ENCODE results near the gene CD38. TPM values are rescaled to one million over a fixed set of nuclear protein-coding genes. Genes with fewer than 3 reads are reported as not detected.

CD38 gene
- total RNA-seq, 1 donor from 2014 or later: 0.64 TPM

- peaks cover 2% of the 10 kb centered on the region for H3K27me3 Mint-ChIP-seq (ENCODE audit: insufficient read depth, low read depth)
- H3K9me3 ChIP-seq (ENCODE audit: low read depth): no peaks in the 10 kb centered on the region
- no peaks in the 10 kb centered on the region for H4K20me1 ChIP-seq (ENCODE audit: low read depth)
- no peak overlapping the region for H3K27ac Mint-ChIP-seq
- H3K27ac ChIP-seq: no peak overlapping the region
- H3K4me1 ChIP-seq: no peaks in the 10 kb centered on the region
- DNase-seq (ENCODE audit: low spot score): no peak
- no peaks in the 10 kb centered on the region for H3K4me1 Mint-ChIP-seq
- H3F3A ChIP-seq (ENCODE audit: low read depth): no peaks in the 10 kb centered on the region
- no peak overlapping the region for H3K4me2 ChIP-seq
- no peaks in the 10 kb centered on the region for H3K79me2 ChIP-seq (ENCODE audit: low read depth)
- H3K4me3 ChIP-seq: no peak overlapping the region
- no peak overlapping the region for H3K9ac ChIP-seq
- no peak overlapping the region for H3K4me3 Mint-ChIP-seq
- H3K9me3 Mint-ChIP-seq: no peaks in the 10 kb centered on the region
- no peaks in the 10 kb centered on the region for H3K27me3 ChIP-seq
- no peak overlapping the region for H2AFZ ChIP-seq (replicated peaks)
- no peaks in the 10 kb centered on the region for H3K36me3 Mint-ChIP-seq
- TF ChIP-seq EZH2phosphoT487 (IDR thresholded peaks at IDR 0.05): no peak
- TF ChIP-seq EZH2 (IDR thresholded peaks at IDR 0.05): no peak
- TF ChIP-seq, protein P1, sequence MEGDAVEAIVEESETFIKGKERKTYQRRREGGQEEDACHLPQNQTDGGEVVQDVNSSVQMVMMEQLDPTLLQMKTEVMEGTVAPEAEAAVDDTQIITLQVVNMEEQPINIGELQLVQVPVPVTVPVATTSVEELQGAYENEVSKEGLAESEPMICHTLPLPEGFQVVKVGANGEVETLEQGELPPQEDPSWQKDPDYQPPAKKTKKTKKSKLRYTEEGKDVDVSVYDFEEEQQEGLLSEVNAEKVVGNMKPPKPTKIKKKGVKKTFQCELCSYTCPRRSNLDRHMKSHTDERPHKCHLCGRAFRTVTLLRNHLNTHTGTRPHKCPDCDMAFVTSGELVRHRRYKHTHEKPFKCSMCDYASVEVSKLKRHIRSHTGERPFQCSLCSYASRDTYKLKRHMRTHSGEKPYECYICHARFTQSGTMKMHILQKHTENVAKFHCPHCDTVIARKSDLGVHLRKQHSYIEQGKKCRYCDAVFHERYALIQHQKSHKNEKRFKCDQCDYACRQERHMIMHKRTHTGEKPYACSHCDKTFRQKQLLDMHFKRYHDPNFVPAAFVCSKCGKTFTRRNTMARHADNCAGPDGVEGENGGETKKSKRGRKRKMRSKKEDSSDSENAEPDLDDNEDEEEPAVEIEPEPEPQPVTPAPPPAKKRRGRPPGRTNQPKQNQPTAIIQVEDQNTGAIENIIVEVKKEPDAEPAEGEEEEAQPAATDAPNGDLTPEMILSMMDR (IDR thresholded peaks at IDR 0.05): no peak
- no peaks in the 10 kb centered on the region for H3K36me3 ChIP-seq
Observed at GRCh38 chr4:15870079-15870478, 92.0 kb downstream of the CD38 start.

DNA sequence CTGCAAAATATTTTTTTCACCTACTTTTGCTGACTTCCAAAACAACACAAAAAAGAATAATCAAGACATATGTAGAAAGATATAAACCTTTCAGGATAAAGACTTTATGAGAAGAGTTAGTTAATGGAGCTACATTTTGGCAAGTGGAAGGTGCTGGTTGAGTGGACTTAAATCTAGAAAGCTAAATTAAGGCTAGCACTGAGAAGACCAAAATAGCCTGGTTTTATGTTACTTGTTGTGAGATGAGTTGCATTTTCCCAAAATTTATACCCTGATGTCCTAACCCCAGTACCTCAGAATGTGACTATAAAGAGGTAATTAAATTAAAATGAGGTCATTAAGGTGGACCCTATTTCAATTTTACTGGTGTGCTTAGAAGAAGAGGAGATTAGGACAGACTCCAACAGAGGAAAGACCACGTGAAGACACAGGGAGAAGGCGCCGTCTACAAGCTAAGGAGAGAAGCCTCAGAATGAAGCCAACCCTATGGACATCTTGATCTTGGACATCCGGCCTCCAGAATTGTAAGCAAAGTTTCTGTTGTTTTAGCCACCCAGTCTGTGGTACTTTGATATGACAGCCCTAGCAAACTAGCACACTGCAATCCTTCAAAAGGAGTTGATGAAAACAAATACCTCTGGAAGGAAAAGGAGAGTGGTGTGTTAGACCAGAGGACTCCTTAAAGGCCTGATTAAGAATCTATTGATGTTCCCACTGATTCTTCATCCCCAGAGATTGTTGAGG, 93.0 kb downstream of the CD38 start:
- no peak overlapping the region for H3K4me3 Mint-ChIP-seq
- H3K4me1 Mint-ChIP-seq: no peaks in the 10 kb centered on the region
- no peaks in the 10 kb centered on the region for H3K36me3 Mint-ChIP-seq
- no peaks in the 10 kb centered on the region for H3K9me3 Mint-ChIP-seq
- no peak overlapping the region for H2AFZ ChIP-seq (replicated peaks)
- no peaks in the 10 kb centered on the region for H4K20me1 ChIP-seq (ENCODE audit: low read depth)
- no peak for TF ChIP-seq EZH2 (IDR thresholded peaks at IDR 0.05)
- TF ChIP-seq EZH2phosphoT487 (IDR thresholded peaks at IDR 0.05): no peak
- H3K27me3 Mint-ChIP-seq (ENCODE audit: insufficient read depth, low read depth): peaks cover 5% of the 10 kb centered on the region
- no peak overlapping the region for H3K4me3 ChIP-seq
- H3K4me2 ChIP-seq: no peak overlapping the region
- no peaks in the 10 kb centered on the region for H3K9me3 ChIP-seq (ENCODE audit: low read depth)
- no peaks in the 10 kb centered on the region for H3K79me2 ChIP-seq (ENCODE audit: low read depth)
- H3K27ac Mint-ChIP-seq: no peak overlapping the region
- no peak overlapping the region for H3K9ac ChIP-seq
- H3K4me1 ChIP-seq: no peaks in the 10 kb centered on the region
- no peak overlapping the region for H3K27ac ChIP-seq
- no peaks in the 10 kb centered on the region for H3F3A ChIP-seq (ENCODE audit: low read depth)
- no peak for DNase-seq (ENCODE audit: low spot score)
- H3K27me3 ChIP-seq: no peaks in the 10 kb centered on the region
- no peaks in the 10 kb centered on the region for H3K36me3 ChIP-seq

- no peak overlapping the region for H3K27ac Mint-ChIP-seq
- no peaks in the 10 kb centered on the region for H3K4me1 ChIP-seq
- H3K36me3 Mint-ChIP-seq: no peaks in the 10 kb centered on the region
- no peak for DNase-seq (ENCODE audit: low spot score)
- H2AFZ ChIP-seq (replicated peaks): no peak overlapping the region
- peaks cover 5% of the 10 kb centered on the region for H3K27me3 Mint-ChIP-seq (ENCODE audit: insufficient read depth, low read depth)
- no peaks in the 10 kb centered on the region for H3K36me3 ChIP-seq
- no peak for TF ChIP-seq EZH2phosphoT487 (IDR thresholded peaks at IDR 0.05)
- TF ChIP-seq, protein P1 (IDR thresholded peaks at IDR 0.05): no peak
- TF ChIP-seq EZH2 (IDR thresholded peaks at IDR 0.05): no peak
- H3F3A ChIP-seq (ENCODE audit: low read depth): no peaks in the 10 kb centered on the region
- H3K4me3 Mint-ChIP-seq: no peak overlapping the region
- H3K4me3 ChIP-seq: no peak overlapping the region
- no peak overlapping the region for H3K27ac ChIP-seq
- peaks cover 6% of the 10 kb centered on the region for H3K9me3 ChIP-seq (ENCODE audit: low read depth)
- no peak overlapping the region for H3K4me2 ChIP-seq
- H4K20me1 ChIP-seq (ENCODE audit: low read depth): no peaks in the 10 kb centered on the region
- H3K4me1 Mint-ChIP-seq: no peaks in the 10 kb centered on the region
- no peaks in the 10 kb centered on the region for H3K9me3 Mint-ChIP-seq
- no peaks in the 10 kb centered on the region for H3K79me2 ChIP-seq (ENCODE audit: low read depth)
- no peak overlapping the region for H3K9ac ChIP-seq
- H3K27me3 ChIP-seq: no peaks in the 10 kb centered on the region
Observed at GRCh38 chr4:15873117-15873516, 95.0 kb downstream of the CD38 start.

- H3K27me3 ChIP-seq: no peaks in the 10 kb centered on the region
- H3K9me3 Mint-ChIP-seq: peaks cover 3% of the 10 kb centered on the region
- no peaks in the 10 kb centered on the region for H3K4me1 ChIP-seq
- no peak overlapping the region for H3K4me2 ChIP-seq
- no peaks in the 10 kb centered on the region for H3K79me2 ChIP-seq (ENCODE audit: low read depth)
- no peaks in the 10 kb centered on the region for H3K36me3 ChIP-seq
- H3F3A ChIP-seq (ENCODE audit: low read depth): no peaks in the 10 kb centered on the region
- H3K4me3 ChIP-seq: no peak overlapping the region
- peaks cover 6% of the 10 kb centered on the region for H3K9me3 ChIP-seq (ENCODE audit: low read depth)
- H3K27me3 Mint-ChIP-seq (ENCODE audit: insufficient read depth, low read depth): peaks cover 6% of the 10 kb centered on the region
- H4K20me1 ChIP-seq (ENCODE audit: low read depth): no peaks in the 10 kb centered on the region
- no peaks in the 10 kb centered on the region for H3K36me3 Mint-ChIP-seq
- no peak overlapping the region for H3K27ac Mint-ChIP-seq
- TF ChIP-seq EZH2 (IDR thresholded peaks at IDR 0.05): no peak
- TF ChIP-seq, protein P1 (IDR thresholded peaks at IDR 0.05): no peak
- TF ChIP-seq EZH2phosphoT487 (IDR thresholded peaks at IDR 0.05): no peak
- H3K4me1 Mint-ChIP-seq: no peaks in the 10 kb centered on the region
- no peak overlapping the region for H2AFZ ChIP-seq (replicated peaks)
- H3K27ac ChIP-seq: no peak overlapping the region
- H3K4me3 Mint-ChIP-seq: no peak overlapping the region
- DNase-seq (ENCODE audit: low spot score): no peak
- H3K9ac ChIP-seq: no peak overlapping the region
Observed at GRCh38 chr4:15874671-15875070, 96.5 kb downstream of the CD38 start.

Measured in neural progenitor cell (in vitro differentiated cells).